Esophagus squamous epithelium (tissue), 4 donors: Measurements from ENCODE around the gene KLF7.

Source experiments
- CTCF ChIP-seq, 6 experiments: fragments of 450-650 bp in 4 of 6; fragments of 200-600 bp in 2 of 6; sonication (generic) in 2 of 6; IDR thresholded peaks; one replicate each; pipeline ENCODE4 v1.5.1; 2016 to 2019; ENCODE audit warnings: antibody characterized with exemption in 6 of 6, mild to moderate bottlenecking in 4 of 6, moderate library complexity in 4 of 6
- POLR2A ChIP-seq, 4 donors: fragments of 450-650 bp; IDR thresholded peaks; one replicate each; pipeline ENCODE4 v1.6.1; 2017; ENCODE audit warnings: antibody characterized with exemption in 4 of 4, mild to moderate bottlenecking in 4 of 4, moderate library complexity in 3 of 4

- no peak for TF ChIP-seq POLR2A (IDR thresholded peaks at IDR 0.05)
- no peak for TF ChIP-seq CTCF (IDR thresholded peaks at IDR 0.05)
Measured at GRCh38 chr2:207157731-207158130, 8.0 kb downstream of the KLF7 start.
